Measurements from ENCODE around the gene AKIRIN2. TPM values are rescaled to one million over a fixed set of nuclear protein-coding genes. Genes with fewer than 3 reads are reported as not detected.

Gene AKIRIN2
- total and polyA plus RNA-seq, 10 of the 15 experiments (the other 5 are each of a cell fraction or from before 2014, with no cell fraction given): 12.7 to 82.2 (median 42.6) TPM

- TF ChIP-seq EED (IDR thresholded peaks at IDR 0.05; ENCODE audit: low read depth) (peak; percentile 76), SMAD5 (IDR thresholded peaks at IDR 0.05; ENCODE audit: low read depth) (no peak), RELB (IDR thresholded peaks at IDR 0.05; ENCODE audit: low read depth) (no peak), EZH2 (IDR thresholded peaks at IDR 0.05; ENCODE audit: borderline replicate concordance, control insufficient read depth, low read depth, low read length) (no peak), CREB1 (IDR thresholded peaks at IDR 0.05; ENCODE audit: low read depth) (peak; percentile 86), CHD1 (IDR thresholded peaks at IDR 0.05; ENCODE audit: low read depth, low read length) (peak; percentile 43; the same call in 1 of the 2 replicates), SP1 (IDR thresholded peaks at IDR 0.05; ENCODE audit: low read depth, low read length) (no peak), WRNIP1 (IDR thresholded peaks at IDR 0.05; ENCODE audit: borderline replicate concordance, low read depth, low read length) (no peak), HCFC1 (IDR thresholded peaks at IDR 0.05; ENCODE audit: low read length) (no peak), NFIC (IDR thresholded peaks at IDR 0.05; ENCODE audit: low read depth, low read length) (peak; percentile 62; the same call in 1 of the 2 replicates), ZNF384 (IDR thresholded peaks at IDR 0.05; ENCODE audit: borderline replicate concordance, low read depth, low read length) (no peak), FOXM1 (IDR thresholded peaks at IDR 0.05; ENCODE audit: low read depth, low read length) (peak; percentile 55), ZZZ3 (IDR thresholded peaks at IDR 0.05; ENCODE audit: control insufficient read depth, insufficient read length, low read depth) (no peak), REST (IDR thresholded peaks at IDR 0.05; ENCODE audit: low read depth, low read length) (no peak)
- TF ChIP-seq, protein P1, sequence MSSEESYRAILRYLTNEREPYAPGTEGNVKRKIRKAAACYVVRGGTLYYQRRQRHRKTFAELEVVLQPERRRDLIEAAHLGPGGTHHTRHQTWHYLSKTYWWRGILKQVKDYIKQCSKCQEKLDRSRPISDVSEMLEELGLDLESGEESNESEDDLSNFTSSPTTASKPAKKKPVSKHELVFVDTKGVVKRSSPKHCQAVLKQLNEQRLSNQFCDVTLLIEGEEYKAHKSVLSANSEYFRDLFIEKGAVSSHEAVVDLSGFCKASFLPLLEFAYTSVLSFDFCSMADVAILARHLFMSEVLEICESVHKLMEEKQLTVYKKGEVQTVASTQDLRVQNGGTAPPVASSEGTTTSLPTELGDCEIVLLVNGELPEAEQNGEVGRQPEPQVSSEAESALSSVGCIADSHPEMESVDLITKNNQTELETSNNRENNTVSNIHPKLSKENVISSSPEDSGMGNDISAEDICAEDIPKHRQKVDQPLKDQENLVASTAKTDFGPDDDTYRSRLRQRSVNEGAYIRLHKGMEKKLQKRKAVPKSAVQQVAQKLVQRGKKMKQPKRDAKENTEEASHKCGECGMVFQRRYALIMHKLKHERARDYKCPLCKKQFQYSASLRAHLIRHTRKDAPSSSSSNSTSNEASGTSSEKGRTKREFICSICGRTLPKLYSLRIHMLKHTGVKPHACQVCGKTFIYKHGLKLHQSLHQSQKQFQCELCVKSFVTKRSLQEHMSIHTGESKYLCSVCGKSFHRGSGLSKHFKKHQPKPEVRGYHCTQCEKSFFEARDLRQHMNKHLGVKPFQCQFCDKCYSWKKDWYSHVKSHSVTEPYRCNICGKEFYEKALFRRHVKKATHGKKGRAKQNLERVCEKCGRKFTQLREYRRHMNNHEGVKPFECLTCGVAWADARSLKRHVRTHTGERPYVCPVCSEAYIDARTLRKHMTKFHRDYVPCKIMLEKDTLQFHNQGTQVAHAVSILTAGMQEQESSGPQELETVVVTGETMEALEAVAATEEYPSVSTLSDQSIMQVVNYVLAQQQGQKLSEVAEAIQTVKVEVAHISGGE (CRISPR knock-in tag; IDR thresholded peaks at IDR 0.05): no peak
- TF ChIP-seq, protein P2, sequence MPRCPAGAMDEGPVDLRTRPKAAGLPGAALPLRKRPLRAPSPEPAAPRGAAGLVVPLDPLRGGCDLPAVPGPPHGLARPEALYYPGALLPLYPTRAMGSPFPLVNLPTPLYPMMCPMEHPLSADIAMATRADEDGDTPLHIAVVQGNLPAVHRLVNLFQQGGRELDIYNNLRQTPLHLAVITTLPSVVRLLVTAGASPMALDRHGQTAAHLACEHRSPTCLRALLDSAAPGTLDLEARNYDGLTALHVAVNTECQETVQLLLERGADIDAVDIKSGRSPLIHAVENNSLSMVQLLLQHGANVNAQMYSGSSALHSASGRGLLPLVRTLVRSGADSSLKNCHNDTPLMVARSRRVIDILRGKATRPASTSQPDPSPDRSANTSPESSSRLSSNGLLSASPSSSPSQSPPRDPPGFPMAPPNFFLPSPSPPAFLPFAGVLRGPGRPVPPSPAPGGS (IDR thresholded peaks at IDR 0.05; ENCODE audit: borderline replicate concordance, insufficient read depth, low read depth, low read length, poor library complexity, severe bottlenecking): no peak
- TF ChIP-seq, protein P3, sequence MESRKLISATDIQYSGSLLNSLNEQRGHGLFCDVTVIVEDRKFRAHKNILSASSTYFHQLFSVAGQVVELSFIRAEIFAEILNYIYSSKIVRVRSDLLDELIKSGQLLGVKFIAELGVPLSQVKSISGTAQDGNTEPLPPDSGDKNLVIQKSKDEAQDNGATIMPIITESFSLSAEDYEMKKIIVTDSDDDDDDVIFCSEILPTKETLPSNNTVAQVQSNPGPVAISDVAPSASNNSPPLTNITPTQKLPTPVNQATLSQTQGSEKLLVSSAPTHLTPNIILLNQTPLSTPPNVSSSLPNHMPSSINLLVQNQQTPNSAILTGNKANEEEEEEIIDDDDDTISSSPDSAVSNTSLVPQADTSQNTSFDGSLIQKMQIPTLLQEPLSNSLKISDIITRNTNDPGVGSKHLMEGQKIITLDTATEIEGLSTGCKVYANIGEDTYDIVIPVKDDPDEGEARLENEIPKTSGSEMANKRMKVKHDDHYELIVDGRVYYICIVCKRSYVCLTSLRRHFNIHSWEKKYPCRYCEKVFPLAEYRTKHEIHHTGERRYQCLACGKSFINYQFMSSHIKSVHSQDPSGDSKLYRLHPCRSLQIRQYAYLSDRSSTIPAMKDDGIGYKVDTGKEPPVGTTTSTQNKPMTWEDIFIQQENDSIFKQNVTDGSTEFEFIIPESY (IDR thresholded peaks at IDR 0.05): no peak
Observed at GRCh38 chr6:87731818-87732661, 30.0 kb upstream of the AKIRIN2 start (continued).

Measured in GM12878 (cell line).